Measurements from ENCODE around the gene WNT10A. TPM values are rescaled to one million over a fixed set of nuclear protein-coding genes. Genes with fewer than 3 reads are reported as not detected.

WNT10A gene
- total RNA-seq, 3 donors from 2014 or later, result 1.4 to 2.7 (median 2.3) TPM

DNA sequence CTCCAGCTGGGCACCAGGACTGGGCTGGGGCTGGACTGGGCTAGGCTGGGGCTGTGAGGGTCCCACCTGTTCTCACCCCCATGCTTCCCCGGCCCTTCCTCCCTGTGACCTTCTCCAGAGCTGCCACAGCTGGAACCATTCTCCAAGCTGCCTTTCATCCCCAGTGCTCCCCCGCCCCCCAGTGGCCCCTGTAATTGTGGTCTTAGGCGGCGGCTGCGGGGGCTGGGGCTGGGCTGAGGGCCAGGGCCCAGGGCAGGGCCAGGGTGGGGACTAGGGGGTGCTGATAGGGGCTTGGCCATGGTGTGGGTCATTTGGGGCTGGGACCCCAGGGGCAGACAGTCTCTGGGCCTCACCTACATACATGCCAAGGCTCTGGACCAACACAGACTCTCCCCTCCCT lies 2.8 kb upstream of the WNT10A start:
- ATAC-seq, result no peak
- Mint-ChIP-seq H3K36me3 (ENCODE audit: insufficient read depth) (no peaks in the 10 kb centered on the region), H3K9me3 (no peaks in the 10 kb centered on the region), H3K4me3 (no peak overlapping the region), H3K27me3 (ENCODE audit: low read depth) (peaks cover 19% of the 10 kb centered on the region), H3K4me1 (ENCODE audit: low read depth) (peaks cover 42% of the 10 kb centered on the region)
- no peak for DNase-seq

DNA sequence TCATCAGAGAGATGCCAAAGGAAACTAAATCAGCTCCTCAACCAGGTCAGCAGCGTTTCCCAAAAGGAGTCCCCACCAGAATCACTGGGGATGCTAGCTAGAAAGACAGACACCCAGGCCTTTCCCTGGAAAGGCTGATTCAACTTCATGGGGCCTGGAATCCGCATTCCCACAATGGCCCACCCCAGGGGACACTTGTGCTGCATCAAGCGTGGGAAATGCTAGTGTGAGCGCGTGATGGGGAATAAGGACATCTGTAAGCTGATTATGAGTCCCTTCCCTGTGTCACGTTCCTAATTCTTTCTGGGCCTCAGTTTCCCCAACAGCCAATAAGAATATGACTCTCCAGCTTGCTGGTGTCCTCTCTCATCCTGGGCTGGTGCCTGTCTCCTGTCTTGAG lies 2.2 kb upstream of the WNT10A start:
- H3K36me3 Mint-ChIP-seq (ENCODE audit: insufficient read depth), result no peaks in the 10 kb centered on the region
- no peak for DNase-seq
- peaks cover 42% of the 10 kb centered on the region for H3K4me1 Mint-ChIP-seq (ENCODE audit: low read depth)
- peaks cover 15% of the 10 kb centered on the region for H3K27me3 Mint-ChIP-seq (ENCODE audit: low read depth)
- no peaks in the 10 kb centered on the region for H3K9me3 Mint-ChIP-seq
- no peak overlapping the region for H3K4me3 Mint-ChIP-seq
- no peak for ATAC-seq

DNA sequence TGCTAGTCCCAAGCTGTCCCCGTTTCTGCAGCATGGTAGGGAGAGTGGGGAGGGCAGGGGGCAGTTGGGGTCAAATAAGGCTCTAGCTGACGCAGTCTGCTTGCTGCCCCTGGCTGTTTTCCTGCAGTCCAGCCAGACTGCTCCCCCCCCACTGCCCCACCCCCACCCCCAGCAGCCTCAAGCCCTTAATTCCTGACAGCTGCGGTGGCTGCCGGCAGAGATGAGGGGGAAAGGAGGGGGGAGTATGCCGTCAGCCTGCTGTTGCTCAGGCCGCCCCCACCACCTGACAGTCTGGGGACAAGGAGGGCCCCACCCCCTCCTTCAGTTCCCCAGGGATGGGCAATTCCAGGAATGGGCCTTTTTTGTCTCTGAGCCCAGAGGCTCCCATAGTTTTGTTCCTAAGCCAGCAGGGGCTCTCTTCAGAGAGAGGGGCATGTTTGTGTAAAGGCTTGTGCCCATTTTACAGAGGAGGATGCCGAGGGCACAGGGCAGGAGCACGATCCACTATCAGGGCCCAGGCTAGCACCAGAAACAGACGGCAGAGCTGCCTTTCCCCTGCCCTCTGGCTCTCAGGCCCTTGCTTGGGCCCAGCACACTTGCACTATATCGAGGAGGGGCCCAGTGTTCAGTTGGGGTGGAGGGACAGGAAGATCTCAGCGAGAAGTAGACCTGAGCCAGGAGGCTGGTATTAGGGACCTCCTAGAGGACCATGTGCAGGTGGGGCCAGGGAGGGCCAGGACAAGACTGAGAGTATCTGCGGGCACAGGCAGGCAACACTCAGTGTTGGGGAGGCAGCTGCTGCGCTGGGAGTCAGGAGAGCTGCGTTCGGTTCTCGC lies 1.5 kb upstream of the WNT10A start:
- no peaks in the 10 kb centered on the region for H3K36me3 Mint-ChIP-seq (ENCODE audit: insufficient read depth)
- peaks cover 14% of the 10 kb centered on the region for H3K27me3 Mint-ChIP-seq (ENCODE audit: low read depth)
- ATAC-seq, result no peak
- peak overlapping the region; percentile 84 for H3K4me3 Mint-ChIP-seq
- H3K9me3 Mint-ChIP-seq, result no peaks in the 10 kb centered on the region
- no peak for DNase-seq
- H3K4me1 Mint-ChIP-seq (ENCODE audit: low read depth), result peaks cover 42% of the 10 kb centered on the region

DNA sequence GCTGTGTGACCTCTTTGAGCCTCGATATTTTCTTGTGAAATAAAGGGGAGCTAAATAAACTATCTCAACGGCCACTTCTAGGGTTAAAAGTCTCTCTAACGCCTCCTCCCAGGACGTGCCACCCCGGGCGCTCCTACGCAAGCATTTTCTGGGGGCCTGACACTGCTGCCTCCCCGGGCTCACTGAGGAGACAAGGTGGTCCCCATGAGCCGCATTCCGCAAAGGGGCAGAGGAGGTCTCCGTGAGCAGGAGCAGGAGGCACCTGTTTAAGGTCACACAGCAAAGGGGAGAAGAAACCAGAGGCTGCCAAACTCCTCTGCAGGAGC lies 913 bp upstream of the WNT10A start:
- no peak for ATAC-seq
- H3K4me3 Mint-ChIP-seq, result peak overlapping the region; percentile 84
- H3K36me3 Mint-ChIP-seq (ENCODE audit: insufficient read depth), result no peaks in the 10 kb centered on the region
- peaks cover 8% of the 10 kb centered on the region for H3K27me3 Mint-ChIP-seq (ENCODE audit: low read depth)
- no peak for DNase-seq
- H3K4me1 Mint-ChIP-seq (ENCODE audit: low read depth), result peaks cover 48% of the 10 kb centered on the region
- no peaks in the 10 kb centered on the region for H3K9me3 Mint-ChIP-seq

DNA sequence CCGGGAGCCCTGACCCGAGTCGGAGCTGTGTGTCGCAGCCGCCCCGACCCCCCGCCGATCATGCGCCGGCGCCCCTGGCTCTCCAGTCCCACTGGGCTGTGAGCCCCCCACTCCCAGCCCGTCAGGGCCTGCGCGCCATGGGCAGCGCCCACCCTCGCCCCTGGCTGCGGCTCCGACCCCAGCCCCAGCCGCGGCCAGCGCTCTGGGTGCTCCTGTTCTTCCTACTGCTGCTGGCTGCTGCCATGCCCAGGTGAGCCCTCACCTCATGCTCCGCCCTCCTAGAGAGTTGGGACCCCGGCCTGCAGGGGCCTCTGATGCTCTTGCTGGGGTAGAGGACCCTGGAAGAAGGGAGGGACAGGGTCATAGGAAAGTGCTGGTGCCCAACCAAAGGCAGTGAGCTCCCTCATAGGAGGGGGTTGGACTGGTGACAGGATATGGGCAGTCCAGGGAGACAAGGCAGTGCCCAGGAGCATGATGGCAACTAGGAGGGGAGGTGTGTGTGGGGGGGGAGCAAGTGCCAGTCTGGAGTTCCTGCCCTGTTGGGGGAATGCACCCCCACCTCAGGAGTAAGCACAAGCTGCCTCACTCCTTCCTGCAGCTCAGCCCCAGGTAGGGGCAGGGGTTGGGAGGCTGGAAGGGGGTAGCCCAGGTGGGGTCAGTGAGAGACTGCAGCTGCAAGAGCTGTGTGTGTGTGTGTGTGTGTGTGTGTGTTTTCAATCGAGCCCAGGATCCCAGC lies 375 bp downstream of the WNT10A start:
- H3K4me1 Mint-ChIP-seq (ENCODE audit: low read depth), result peaks cover 57% of the 10 kb centered on the region

DNA sequence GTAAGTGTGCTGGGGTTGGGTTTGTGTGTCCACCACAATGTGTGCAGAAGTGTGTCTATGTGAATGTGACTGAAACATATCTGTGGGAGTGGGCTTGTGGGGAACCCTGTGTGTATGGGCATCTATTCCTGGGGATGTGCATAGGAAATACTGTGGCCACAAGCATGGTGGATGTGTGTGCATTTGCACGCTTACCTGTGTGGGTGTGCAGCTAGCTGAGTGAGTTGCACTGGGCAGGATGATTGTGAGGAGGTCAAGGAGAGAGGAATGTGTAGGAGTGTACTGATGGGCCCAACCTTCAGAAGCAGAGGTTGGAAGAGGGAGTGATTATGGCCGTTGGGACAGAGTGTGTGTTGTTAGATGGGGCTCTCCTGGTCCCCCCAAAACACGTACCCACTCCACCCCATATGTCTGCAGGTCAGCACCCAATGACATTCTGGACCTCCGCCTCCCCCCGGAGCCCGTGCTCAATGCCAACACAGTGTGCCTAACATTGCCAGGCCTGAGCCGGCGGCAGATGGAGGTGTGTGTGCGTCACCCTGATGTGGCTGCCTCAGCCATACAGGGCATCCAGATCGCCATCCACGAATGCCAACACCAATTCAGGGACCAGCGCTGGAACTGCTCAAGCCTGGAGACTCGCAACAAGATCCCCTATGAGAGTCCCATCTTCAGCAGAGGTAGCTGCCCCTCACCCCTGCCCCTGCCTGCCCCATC lies 1.2 kb downstream of the WNT10A start:
- Mint-ChIP-seq H3K36me3 (ENCODE audit: insufficient read depth) (no peaks in the 10 kb centered on the region), H3K4me3 (peak overlapping the region; percentile 78), H3K27me3 (ENCODE audit: low read depth) (peaks cover 2% of the 10 kb centered on the region), H3K9me3 (no peaks in the 10 kb centered on the region), H3K4me1 (ENCODE audit: low read depth) (peaks cover 56% of the 10 kb centered on the region)
- no peak for ATAC-seq
- no peak for DNase-seq

More for the DNA sequence above, 375 bp downstream of the WNT10A start:
- Mint-ChIP-seq H3K4me3 (peak overlapping the region; percentile 78), H3K36me3 (ENCODE audit: insufficient read depth) (no peaks in the 10 kb centered on the region), H3K9me3 (no peaks in the 10 kb centered on the region), H3K27me3 (ENCODE audit: low read depth) (peaks cover 4% of the 10 kb centered on the region)
- ATAC-seq (no peak), DNase-seq (no peak)

DNA sequence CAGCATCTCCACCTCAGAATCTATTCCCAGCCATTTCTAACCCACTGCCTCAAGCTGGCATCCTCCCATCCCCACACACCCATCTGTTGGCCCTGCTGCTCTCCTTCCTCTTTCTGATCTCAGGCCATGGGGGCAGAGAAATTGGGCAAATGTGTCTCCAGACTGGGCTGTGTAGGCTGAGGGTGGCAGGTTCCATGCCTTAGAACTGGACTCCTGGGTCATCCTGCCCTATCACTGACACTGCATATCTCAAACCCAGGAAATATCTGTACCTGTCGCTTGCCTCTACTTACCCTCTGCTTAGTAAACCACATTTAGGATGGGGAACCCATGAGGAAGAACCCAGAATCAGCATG lies 1.8 kb downstream of the WNT10A start:
- no peak for ATAC-seq
- DNase-seq, result no peak
- Mint-ChIP-seq H3K27me3 (ENCODE audit: low read depth) (peaks cover 2% of the 10 kb centered on the region), H3K4me1 (ENCODE audit: low read depth) (peaks cover 53% of the 10 kb centered on the region), H3K36me3 (ENCODE audit: insufficient read depth) (no peaks in the 10 kb centered on the region), H3K4me3 (no peak overlapping the region), H3K9me3 (no peaks in the 10 kb centered on the region)

DNA sequence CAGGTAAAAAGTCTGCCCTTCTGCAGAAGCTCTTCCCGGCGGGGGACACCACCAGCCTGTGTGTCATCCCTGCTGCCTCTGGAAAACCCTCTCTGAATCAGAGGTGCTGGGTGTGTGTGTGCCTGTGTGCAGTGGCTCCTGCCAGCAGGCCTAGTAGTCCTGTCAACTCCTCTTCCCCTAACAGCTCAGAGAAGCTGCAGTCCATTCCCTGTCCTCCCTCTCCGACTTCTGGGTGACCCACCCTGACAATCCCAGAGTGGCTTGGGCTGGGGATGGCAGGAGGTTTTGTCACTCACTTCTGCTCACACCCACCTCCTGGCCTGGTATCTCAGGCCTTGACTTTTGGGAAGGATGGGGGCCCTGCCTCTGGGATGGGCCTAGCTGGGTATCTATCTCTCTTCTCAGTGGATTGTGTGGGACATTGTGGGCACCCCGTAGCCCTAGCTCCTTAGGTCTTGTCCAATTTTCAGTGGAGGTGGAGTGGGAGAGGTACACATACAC lies 2.3 kb downstream of the WNT10A start:
- H3K4me1 Mint-ChIP-seq (ENCODE audit: low read depth), result peaks cover 53% of the 10 kb centered on the region
- DNase-seq (no peak), ATAC-seq (peak; percentile 21 to 30)
- no peaks in the 10 kb centered on the region for H3K36me3 Mint-ChIP-seq (ENCODE audit: insufficient read depth)
- no peaks in the 10 kb centered on the region for H3K9me3 Mint-ChIP-seq
- H3K27me3 Mint-ChIP-seq (ENCODE audit: low read depth), result peaks cover 2% of the 10 kb centered on the region
- peak overlapping the region; percentile 42 for H3K4me3 Mint-ChIP-seq

DNA sequence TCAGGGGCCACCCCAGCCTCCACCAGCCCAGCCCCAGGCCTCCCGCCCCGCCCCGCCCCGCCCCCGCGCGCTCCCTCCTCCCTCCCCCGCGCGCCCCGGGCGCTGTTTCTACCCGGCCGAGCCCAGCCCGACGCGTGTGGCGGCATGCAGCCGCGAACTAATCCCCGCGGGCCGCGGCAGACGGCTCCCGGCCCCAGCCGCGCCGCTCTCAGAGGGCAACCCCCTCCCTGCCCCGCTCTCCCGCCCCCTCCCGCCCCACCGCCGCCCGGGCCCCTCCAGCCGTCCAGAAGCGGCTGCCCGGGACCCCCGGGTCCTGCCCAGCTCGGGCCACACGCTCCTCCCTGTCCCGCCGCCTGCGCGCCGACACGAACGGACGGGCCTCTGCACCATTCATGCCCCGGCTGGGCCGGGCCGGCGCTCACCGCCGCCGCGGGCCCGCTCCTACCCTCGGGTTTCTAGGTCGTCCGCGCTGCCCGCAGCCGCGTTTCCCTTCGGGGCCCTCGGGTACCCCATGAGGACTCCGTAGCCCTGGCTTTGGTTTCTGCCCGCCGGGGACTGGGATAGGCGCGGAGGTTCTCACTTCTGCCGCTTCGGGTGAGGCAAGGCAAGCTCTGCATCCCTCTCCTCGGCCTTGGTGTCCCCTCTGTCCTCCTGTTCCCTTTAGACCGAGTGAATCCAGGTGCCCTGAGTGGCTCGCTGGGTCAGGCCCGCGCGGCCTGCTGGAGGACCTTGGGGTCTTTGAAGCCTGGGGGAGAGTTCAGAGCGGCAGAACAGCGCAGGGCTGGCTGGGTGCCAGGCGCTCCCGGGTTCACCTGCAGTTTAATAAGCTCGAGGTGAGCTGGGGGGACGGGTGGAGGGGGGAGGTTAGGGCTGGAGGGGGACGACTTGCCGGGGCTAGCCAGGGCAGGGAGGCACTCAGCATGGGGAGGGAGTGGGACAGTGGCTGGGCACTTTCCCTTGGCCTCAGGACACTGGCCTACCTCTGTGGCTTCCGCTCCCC lies 3.1 kb downstream of the WNT10A start:
- Mint-ChIP-seq H3K9me3 (no peaks in the 10 kb centered on the region), H3K4me3 (peak overlapping the region; percentile 42), H3K4me1 (ENCODE audit: low read depth) (peaks cover 53% of the 10 kb centered on the region), H3K27me3 (ENCODE audit: low read depth) (peaks cover 2% of the 10 kb centered on the region), H3K36me3 (ENCODE audit: insufficient read depth) (no peaks in the 10 kb centered on the region)
- peak; percentile 46 for DNase-seq
- ATAC-seq, result peak; percentile 29 to 32

DNA sequence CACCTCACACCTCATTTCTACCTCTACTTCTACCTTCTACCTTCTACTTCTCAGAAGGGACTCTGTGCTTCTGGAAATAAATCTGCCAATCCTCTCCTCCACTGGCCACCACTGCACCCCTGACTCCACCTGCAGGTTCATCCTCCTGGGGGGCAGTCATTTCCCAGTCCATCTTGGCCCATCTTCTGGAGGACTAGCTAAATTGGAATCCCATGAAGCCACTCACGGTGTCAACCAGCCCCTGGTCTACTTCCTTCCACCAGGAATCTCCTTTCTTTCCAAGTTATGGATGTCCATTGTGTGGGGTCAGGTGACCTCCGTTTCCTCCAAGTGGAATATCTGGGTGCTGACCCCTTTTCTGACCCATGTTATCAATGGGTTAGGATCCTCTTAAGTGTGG lies 3.9 kb downstream of the WNT10A start:
- H3K4me1 Mint-ChIP-seq (ENCODE audit: low read depth), result peaks cover 49% of the 10 kb centered on the region
- H3K27me3 Mint-ChIP-seq (ENCODE audit: low read depth), result peaks cover 2% of the 10 kb centered on the region
- H3K4me3 Mint-ChIP-seq, result peak overlapping the region; percentile 49
- H3K9me3 Mint-ChIP-seq, result no peaks in the 10 kb centered on the region
- DNase-seq, result no peak
- no peak for ATAC-seq
- H3K36me3 Mint-ChIP-seq (ENCODE audit: insufficient read depth), result no peaks in the 10 kb centered on the region

DNA sequence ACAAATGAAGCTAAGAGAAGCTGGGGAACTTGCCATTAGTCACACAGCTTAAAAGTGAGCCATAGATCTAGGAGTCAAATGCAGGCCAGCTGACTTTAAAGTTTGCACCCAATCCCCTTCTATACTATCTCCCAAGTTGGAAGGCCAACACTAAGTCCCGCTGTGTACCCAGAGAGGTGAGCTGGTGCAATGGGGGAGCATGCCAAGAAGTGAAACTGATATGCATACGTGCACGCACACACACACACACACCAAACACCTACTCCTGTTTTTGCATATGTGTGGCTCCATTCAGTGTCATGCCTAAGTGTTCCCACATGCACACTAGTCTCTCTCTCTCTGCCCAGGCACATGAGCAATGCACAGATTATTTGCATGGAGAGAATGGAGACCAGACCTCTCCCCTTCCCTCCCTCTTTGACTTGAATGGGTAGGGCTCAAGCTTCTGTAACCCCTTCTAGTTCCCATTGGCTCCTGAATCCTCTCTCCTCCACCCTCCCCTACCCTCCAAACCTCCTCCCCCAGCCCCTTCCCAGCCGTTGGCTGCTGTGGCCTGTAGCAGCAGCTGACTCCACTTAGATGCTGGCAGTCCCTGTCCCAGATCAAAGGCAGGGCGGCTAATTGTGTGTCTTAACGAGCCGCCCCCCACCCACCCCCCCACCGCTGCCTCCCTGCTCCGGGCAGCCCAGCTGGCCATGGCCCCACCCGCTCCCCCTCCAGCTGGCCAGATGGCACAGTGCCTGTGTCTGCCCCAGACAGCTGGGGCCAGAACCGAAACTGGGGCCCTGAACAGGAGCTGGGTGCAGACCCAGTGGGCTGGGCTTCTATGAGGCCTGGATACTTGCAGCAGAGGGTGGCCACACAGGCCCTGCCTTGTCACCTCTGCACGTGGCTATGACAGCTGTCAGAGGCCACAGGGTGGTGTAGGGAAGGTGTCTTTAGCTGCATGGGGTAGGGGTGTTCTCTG lies 5.6 kb downstream of the WNT10A start:
- ATAC-seq, result no peak
- Mint-ChIP-seq H3K9me3 (no peaks in the 10 kb centered on the region), H3K27me3 (ENCODE audit: low read depth) (peaks cover 2% of the 10 kb centered on the region)

DNA sequence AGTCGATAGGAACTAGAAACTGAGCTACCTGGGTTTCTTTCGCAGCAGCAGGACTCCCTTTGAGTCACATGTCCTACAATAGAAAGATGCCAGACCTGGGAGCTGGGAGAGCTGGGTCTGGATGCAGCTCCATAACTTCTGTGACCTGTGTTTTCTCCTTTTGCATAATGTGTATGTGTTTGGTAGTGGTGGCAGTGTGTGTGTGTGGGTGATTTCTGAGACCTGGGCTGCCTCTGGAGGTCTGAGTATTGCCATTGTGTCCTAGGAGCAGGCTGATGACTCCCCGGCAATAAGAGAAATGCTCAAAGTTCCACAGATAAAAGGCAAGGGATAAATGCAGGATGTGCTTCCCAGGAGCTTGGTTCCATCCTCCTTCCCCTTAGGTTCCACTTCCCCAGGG lies 6.4 kb downstream of the WNT10A start:
- Mint-ChIP-seq H3K36me3 (ENCODE audit: insufficient read depth) (no peaks in the 10 kb centered on the region), H3K4me3 (no peak overlapping the region), H3K4me1 (ENCODE audit: low read depth) (peaks cover 41% of the 10 kb centered on the region), H3K27me3 (ENCODE audit: low read depth) (no peaks in the 10 kb centered on the region), H3K9me3 (no peaks in the 10 kb centered on the region)
- no peak for ATAC-seq
- no peak for DNase-seq

More for the DNA sequence above, 5.6 kb downstream of the WNT10A start:
- DNase-seq, result no peak
- H3K36me3 Mint-ChIP-seq (ENCODE audit: insufficient read depth), result no peaks in the 10 kb centered on the region
- peaks cover 40% of the 10 kb centered on the region for H3K4me1 Mint-ChIP-seq (ENCODE audit: low read depth)
- H3K4me3 Mint-ChIP-seq, result no peak overlapping the region

DNA sequence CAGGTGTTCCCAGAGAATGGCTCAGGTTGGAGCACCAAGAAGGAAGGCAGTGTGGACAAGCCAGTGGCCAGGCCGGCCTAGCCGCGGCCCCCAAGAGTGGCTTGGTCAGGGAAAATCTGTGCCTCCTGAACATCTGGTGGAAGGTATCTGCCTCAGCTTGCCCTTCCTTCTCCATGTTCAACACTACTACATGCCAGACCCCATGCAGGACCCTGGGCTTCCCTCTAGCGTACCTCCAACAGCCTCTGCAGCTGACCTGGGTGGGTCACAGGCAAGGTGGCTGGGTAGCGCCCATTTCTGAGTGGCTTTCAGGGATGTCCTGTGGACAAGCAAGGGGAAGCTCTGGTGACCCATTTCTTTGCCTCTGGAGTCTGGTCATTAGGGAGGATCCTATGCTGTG lies 7.7 kb downstream of the WNT10A start:
- H3K4me3 Mint-ChIP-seq, result no peak overlapping the region
- H3K4me1 Mint-ChIP-seq (ENCODE audit: low read depth), result peaks cover 38% of the 10 kb centered on the region
- ATAC-seq, result no peak
- H3K27me3 Mint-ChIP-seq (ENCODE audit: low read depth), result no peaks in the 10 kb centered on the region
- H3K9me3 Mint-ChIP-seq, result no peaks in the 10 kb centered on the region
- H3K36me3 Mint-ChIP-seq (ENCODE audit: insufficient read depth), result no peaks in the 10 kb centered on the region
- DNase-seq, result no peak
